Right lung (tissue), 5 donors: ENCODE measurements around the gene ASXL1. TPM values are rescaled to one million over a fixed set of nuclear protein-coding genes. Genes with fewer than 3 reads are reported as not detected.

Experiments
- DNase-seq, 2 donors: peaks; one replicate each; pipeline ENCODE4 v3.0.0-alpha.2; 2013
- polyA plus RNA-seq, 5 donors: library from polyadenylated mRNA; unstranded; fragments of 120-200 nt; gene quantifications; one replicate each; pipeline versions ENCODE4 v1.2.1 to v1.2.3, GENCODE V29; 2013; ENCODE audit warnings: inconsistent platforms in 1 of 5, low replicate concordance in 1 of 5; ENCODE audit not compliant: insufficient read length in 5 of 5, insufficient read depth in 1 of 5

The ASXL1 gene
- polyA plus RNA-seq, 5 donors = 57.3 to 89.6 (median 78.4) TPM

DNA sequence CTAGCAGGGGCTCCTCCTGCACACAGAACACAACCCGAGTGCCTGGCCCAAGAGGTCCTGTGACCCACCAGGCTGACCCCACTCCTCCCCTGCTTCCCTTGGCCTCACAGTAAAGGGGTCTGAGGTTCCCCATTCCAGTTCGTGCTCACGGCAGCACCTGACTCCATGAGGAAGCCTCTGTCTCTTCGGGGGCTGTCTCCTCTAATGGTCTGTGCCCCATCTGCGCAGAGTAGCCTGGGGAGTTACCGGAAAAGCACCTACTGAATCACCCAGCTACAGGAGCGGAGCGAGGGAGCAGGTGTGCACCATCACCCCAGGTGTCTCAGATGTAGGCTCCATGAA is 93.2 kb downstream of the ASXL1 start:
- no peak for DNase-seq

DNA sequence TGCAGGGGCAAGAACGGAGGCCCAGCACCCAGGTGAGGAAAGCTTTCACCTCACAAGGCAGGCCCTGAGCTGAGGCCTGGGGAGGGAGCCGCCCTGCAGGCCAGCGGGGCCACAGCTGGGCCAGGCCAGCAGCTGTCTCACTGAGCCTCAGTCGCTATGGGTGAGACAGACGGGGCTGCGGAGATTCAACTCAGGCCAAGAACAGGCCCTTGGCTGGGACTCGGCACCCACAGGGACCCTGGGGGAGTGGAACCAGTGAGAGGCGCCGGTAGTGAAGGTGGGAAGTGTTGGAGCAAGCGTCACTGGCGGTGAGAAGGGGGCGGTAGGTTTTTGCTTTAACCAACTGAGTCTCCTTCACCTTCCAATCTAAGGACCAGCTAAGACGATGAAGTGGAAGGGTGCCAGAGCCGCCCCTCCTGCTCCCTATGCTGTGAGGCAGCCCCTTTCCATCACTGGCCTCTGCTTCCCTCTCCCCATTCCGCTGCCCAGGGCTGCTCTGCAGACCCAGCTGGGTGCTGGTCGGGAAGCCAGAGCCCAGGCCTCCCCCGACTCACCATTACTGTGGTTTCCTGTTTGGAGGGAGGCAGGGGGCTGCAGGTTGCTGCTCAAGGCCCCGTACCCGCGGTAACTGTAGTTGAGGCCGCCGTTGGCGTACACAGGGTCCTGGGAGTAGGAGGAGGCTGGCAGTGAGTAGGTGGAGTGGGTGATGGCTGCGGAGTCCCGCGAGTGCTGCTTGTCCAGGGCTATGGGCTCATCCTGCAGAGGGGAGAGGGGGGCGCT is 93.7 kb downstream of the ASXL1 start:
- no peak for DNase-seq

DNA sequence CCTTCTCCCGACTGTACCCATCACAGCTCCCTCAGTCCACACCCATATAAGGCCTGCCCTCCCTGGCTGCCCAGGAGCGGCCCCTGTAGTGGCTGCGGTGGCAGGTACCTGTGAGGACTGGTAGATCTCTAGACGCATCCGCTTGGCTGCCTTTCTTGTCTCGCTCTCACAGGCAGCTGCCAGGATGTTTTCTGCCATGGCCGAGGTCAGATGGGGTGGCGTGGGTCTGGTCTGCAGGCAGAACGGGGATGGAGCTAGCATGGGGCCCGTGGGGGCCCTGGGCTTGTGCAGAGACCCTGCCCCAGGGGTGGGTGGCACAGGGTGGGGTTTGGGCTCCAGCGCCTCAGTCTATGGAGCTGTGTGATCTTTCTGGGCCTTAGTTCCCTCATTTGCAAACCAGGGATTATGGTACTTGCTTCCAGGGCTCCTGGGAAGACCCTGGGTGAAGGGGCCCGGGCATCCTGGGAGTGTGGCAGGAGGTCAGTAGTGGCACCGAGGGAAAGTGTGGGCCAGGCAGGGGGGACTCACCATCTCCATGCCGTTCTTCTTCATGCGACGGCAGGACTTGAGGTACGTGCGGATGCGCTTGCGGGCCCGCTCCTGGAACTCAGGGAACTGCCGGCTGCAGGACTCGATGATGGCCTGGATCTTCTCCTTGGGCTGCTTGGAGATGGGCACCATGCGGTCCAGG is 94.8 kb downstream of the ASXL1 start:
- DNase-seq = no peak

DNA sequence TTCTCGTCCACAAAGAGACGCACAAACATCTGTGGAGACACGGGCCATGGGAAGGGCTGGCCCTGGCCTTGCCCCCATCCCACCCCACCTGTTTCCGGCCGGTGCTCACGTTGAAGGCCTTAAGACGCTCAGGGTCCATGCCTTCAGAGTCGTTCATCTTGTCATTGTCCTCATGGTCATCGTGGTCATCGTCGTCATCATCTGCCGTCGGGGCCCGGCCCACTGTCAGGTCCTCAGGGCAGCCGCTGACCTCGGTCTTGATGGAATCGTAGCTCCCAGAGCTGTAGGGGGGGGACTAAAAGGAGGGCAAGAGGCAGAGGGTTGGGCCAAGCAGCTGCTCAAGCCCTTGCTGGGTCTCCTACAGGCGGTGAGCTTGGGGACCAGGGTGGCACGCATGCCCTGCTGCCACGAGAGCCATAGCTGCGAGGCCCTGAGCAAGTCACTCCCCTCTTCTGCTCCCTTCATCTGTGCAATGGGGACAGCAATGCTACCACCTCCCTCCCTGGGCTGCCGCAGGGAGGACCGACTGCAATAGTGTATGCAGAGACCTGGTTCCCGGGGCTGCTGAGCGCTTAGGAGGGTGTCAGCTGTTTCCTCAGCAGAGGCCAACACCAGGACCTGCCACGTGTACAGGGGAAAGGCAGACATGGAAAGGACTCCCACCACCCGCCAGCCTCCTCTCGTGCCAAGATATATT is 95.5 kb downstream of the ASXL1 start:
- DNase-seq = no peak

DNA sequence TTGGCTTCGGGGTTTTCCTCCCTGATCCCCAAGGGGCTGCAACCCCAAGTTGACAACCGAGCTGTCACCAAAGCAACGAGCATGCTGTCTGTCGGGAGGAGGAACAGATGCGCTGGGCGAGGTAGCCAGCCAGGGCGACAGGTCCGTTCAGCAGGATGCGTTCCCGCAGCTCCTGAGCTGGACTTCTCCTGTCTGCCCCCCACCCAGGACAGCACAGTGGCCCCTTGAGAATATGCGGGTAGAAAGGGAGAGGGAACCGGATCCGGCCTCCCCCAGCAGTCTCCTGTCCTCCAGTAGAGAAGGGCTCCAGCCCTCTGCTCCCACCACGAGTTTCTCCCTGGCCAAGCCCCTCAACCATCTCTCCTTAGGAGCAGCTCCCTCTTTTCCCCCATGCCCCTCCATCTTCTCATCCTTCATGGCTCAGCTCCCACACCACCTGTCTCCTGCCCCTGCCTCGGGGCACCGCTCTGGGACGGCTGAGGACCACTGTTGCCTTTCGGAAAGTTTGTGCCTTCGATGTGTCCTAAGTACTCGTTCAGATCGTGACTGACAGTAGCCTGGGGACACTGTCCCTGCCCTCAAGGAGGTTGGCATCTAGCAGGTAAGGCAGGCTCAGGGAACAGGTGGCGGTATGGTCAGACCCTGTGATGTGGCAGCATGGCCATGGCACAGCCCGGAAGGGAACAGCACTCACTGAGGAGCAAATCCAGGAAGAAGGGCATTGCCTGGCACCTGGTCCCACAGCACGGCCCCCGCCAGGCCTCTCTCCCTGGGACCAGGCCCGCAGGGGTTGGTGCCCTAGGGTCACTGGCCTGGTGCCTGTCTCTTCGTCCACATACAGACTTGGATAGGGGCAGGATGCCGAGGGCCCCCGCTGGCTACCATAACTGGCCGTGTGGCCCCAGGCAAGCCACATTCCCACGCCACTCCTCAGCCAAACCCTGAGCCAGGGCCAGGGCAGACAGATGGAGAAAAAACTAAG is 96.3 kb downstream of the ASXL1 start:
- no peak for DNase-seq

DNA sequence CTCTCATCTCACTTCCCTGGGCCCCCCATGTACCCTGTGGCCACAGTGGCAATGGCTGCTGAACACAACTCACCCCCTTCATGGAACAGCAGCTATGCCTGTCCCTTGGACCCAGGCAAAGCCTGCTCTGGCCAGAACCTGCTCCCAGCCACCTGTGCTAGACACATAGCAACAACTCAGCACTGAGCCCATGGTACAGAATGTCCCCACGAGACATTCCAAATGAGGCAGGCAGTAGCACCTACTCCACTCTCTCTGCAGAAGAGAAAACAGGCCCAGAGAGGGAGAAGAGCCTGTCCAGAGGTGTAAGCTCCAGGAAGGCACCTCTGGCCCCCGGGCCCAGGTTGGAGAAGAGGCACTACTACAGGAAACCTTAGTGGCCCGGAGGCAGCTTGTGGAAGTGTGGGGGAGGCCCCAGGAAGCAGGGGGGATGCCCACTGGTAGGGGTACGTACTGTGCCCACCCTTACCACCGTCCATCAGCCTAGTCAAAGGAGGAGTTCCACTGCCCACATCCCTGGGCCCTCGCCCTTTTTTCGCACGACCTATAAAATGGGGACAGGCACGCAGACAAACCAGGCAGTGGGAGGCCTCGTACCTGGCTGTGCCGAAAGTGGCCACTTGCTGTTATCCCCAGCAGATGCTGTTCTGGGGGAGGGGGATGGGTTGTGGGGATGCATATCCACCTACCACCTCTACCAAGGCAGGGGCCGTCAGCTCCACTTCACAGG is 97.2 kb downstream of the ASXL1 start:
- DNase-seq = no peak

DNA sequence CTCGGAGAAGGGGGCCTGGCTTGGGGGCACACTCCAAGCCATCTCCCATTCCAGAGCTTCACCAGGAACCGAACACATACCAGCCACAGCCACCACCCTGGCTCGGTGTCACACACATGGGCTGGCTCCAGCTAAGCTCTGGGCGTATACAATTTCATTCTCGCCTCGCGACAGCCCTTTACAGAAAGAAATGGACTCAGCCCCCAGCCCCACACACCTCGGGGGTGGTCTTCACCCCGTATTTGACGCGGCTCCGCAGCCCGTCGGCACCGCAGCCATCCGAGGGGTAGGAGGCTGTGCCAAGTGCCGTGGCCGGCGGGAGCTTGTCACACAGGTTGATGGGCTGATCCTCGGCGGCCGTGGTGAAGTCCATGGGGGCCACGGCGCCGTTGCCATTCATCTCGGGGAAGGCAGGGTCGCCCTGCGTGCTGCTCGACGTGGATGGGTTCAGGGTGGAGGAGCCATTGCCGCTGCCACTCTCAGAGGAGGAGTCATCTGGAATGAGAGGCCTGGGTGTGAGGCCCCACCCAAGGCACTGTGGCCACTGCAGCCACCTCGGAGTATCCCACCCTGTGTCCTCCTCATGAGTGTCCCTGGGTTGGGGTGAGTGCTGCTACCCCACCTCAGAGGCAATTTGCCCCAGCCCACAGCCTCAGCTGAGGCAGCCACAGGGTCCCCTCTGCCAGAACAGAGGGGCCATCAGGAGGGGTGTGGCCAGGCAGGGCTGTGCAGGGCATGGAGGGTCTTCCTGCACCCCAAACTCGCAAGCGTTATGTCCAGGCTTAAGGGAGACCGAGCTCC is 98.0 kb downstream of the ASXL1 start:
- DNase-seq = no peak

DNA sequence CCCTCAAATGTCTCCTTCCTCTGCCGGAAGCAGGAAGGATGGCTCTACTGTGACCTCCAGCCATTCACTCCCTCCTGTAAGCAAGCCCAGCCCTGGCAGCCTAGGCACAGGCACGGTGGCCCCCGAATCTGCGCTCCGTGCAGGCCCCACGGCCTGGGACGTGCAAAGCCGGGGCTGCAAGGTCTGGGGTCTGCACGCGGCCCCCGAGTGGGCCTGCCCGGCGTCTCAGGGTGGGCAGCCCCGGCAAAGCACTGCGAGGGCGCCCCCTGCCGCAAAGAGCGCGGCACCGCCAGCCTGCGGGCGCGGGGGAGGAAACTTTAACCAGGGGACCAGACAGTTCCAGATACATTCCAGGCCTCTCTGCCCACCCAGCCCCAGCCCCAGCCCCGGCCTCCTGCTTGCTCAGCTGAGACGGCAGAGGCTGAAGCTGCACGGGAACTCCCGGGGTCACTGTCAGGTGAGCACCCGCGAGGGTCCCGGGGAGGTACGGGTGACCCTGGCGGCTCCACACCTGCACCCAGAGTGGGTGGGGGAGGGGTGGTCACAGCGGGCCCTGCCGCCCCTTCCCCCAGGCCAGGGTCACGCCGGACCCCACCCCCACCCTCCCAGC is 98.8 kb downstream of the ASXL1 start:
- no peak for DNase-seq

DNA sequence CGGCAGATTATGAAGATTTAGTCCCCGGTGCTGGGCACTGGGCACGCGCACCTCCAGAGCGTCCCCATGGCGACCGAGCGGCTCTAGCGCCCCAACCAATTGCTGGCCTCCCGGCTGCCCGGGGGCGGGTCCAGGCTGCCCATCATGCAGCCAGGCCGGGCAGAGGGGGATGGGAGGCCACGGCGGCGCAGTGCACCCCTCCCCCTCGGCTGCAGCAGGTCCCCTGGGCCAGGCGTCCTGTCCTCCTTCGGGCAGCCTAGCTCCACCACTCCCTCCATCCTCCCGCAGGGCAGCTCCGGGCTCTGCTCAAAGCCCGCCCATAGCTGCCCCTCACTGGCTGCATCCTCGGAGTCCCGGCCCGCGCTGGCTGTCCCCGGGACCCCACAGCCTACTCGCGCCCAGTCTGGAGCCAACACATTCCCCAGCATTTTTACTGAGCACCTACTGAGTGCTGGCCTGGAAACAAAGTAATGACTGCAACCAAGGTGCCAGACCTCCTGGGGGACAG is 99.4 kb downstream of the ASXL1 start:
- no peak for DNase-seq

DNA sequence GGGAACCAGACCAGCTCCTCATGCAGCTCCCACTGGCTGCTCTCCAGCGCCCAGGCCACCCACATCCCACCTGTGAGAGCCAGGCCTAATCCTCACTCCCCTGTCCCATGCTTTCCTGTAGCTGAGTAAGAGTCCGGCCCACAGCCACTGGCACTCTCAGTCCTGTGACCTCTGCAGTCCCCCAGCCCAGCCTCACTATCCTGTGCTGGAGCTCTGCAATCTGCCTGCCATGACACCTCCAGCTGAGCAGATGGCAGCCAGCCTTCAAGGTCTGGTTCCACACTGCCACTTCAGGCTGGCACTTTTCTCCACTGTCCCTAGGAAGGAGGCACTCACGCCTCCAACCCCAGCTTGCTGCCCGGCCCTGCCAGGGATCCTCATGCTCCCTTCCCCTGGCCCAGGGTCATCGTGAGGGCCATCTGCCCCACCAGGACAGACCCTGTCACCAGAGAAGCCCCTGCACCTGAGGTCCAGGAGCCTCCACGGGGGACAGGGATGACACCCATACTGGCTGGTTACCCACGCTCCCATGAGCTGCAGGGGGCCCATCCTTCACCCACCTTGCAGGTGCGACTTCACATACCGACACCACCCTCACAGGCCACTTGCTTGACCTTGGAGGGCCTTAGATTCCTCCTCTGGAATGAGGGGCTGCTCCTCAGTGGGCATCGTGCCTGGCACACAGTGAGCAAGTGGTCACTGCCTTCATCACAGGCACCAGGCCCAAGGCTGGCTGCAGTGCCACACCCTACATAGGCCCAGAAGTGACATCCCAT is 100.1 kb downstream of the ASXL1 start:
- DNase-seq = no peak

DNA sequence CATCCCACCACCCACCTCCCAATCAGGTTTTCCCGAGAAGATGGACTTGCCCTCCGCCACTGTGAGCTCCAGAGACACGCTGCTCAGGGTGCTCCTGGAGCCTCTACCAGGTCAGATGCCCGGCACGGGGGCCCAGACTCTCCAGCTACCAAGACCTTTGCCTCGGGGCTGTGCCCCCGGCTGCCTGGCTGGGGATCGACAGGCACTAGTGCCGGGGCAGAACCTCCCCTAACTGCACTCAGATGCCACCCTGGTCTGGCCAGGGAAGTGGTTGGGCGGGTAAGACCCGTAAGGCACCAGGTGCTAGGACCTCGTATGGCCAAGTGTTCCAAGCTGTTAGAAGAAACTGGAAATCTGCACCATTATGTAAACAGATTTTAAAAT is 100.7 kb downstream of the ASXL1 start:
- no peak for DNase-seq

DNA sequence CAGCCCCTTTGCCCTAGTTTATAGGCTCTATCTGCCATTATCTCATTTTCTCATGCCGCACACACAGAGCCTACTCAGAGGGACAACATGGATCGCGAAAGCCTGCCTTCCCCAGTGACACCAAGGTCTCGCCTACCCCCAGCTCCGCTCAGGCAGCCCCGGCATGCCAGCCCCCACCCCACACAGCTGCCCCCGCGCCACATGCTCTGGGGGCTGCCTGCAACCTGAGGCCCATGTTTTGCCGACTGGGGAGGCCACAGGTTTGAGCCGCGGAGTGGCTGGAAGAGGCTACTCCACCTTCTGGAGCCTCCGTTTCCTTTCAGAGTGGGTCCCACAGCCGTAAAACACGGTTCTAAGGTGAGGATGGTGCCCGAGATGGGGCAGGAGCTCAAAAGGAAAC is 102.1 kb downstream of the ASXL1 start:
- DNase-seq = no peak

DNA sequence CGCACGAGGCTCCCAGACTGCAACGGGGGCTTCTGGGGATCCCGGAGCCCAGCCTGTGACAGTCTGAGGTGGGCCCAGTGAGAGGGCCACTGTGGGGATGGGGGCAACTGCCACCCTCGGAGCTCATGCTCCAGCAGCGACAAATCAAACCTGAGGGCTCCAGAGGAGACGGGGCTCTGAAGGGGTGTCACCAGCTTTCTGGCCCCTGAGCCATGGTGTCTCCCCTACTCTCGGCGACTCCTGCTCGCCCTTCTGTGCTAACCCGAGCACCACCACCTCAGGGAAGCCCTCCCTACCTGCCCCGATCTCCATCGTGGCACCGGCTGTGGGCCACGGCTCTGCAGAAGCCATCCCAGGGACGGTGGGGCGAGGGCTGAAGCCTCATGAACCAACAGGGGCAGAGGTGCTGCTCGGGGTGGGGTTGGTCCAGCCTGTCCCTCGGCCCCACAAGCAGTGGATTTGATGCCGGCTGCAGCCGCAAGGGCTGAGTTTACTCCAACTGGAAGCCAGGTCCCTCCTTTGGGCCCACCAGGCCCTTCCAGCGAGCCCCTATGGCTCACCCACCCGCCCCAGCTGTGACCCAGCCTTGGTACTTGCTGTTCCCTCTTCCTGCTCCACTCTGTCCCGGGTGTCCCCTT is 102.7 kb downstream of the ASXL1 start:
- no peak for DNase-seq

DNA sequence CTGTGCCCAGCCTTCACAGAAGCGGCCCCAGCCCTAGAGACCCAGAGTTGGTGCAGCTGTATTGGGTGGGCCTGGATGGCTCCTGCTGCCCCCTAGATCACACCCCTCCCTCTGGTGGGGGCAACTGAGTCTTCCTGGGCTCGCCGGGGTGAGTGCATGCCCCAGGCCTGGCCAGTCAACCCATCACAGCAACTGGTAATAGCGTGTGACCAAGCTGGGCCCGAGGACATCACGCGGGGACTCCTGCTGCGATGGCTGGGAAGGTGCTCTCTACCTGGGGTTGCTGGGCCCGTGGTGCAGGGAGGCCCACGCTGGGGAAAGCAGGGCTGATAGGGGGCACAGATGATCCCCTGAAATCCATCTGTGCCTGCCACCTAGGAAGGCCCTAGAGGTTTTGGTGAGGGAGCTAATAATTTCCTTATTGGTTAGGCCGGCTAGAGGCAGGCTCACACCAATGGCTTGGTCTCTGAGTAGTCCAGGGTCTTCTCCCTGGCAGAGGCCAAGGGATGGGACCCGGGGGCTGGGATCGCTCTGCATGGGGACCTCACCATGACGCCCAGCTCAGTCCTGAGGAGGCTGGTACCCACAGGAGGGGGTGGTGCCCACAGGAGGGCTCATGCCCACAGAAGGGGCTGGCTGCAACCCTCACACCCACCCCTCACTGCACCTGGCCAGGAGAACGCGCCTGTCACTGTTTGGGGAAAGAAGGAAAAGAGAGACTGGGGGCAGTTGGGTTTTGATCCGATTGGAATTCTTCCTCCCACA is 103.9 kb downstream of the ASXL1 start:
- no peak for DNase-seq

DNA sequence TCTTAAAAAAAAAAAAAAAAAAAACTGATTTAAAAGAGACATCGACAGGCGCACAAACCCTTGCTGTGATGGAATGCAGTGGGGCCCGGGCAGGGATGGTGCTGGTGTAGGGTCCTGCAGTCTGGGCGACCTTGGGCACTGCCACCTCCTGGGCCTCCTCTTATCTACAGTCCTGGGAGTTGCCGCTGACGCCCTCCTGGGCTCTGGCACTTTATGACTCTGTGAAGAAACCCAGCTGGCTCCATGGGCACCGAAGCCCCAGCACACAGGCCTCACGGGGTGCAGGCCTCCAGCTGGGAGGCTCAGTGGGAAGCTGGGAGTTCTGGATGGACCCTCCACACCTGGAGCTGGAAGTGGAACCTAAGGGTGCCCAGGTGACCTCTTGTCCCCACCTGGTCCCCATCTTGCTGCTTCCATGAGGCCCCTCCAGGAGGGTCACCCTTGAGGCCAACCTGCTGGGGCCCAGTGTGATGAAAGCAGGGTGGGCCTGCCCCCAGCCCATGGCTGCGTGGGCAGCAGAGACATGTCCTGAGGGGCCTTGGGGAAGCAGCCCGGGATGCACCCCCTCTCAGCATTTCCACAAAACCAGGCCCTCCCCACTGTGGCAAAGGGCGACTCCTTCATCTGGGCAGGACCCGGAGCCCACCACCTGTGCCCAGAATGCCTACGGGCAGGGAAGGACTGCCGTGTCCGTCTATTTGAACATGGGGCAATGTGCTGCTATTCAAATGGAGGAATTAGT is 104.9 kb downstream of the ASXL1 start:
- no peak for DNase-seq

DNA sequence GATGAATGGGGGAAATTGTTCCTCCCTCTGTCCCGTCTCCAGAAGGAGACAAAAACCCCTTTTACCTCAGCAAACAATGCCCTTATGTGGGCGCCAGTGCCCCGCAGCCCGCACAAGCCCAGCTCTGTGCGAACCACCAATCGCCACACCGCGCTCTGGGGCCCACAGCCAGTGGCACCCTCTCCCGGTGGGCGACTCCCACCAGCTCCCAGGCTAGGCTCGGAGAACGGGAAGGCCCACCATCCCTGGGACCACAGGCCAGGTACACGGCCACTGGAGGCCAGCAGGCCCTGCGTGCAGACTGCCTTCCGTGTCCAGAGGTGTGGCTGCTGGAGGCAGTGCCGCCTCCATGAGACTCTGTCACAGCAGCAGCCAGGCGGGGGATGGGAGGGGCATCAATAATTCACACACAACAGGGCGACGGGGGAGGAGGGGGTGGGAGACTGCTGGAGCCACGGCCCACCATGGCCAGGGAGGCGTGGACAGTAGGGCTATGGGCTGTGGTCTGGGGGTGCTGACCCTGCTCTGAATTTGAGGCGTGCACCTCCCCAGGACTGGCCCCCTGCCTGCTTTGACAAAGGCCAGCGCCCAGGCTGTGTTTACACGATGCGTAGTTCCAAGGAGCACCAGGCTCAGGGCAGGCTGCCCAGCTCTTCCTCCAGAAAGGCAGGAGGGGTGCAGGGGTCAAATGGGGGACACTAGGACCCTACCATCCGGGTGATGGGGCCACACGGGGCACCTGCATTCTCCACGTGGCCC is 105.7 kb downstream of the ASXL1 start:
- no peak for DNase-seq
